ENCODE results near the gene FCN2.

The FCN2 gene

DNA sequence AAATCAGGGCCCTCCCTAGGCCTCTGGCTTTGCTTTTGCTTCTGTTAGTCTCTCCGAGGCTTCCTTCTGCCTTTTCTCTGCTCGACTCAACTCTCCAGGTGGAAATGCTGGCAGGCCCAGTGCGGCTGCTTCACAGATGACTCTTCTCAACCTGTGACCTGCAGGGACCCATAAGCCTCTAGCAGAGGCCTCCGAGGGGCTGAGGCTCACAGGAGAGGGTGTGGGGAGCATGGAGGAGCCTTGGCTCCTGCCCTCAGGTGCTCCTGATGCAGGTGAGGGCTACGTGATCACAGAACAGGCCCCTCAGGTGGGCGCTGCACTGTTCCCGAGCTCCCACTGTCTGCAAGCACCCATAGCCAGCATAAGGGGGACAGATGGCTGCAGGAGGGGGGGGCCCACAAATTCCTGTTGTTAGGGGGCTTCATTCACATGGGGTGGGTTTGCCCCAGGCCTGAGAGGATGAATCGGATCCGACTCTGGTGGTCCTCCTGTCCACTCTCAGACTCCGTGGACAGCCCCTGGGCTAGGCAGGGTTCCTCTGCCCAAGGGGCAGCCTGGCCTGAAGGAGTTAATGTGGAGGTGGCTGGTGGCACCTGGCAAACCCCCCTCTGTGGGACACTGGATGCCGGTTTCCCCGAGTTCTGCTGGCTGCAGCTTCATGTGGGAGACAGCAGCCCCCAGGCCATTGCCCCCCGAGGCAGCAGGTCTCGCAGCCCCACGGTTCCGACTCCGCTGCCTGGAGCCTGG lies 10.9 kb upstream of the FCN2 start:
- DNase-seq, result no peak

DNA sequence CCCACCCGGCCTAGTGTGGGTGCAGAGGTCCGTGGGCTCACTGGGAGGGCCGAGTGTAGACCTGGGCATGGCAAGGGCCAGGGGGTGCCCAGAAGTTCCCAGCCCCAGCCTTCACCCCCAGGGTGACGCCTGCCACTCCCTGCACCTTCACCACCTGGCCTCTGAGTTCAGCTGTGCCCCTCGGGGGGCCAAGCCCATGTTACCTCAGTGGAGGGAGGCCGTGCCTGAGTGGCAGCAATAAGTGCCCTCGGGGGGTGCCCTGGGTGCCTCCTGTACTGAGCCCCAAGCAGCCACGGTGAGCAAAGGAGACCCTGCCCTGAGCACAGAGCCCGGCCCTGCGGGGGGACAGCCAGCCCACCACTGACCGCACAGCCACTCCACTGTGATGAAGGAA lies 10.3 kb upstream of the FCN2 start:
- no peak for DNase-seq

DNA sequence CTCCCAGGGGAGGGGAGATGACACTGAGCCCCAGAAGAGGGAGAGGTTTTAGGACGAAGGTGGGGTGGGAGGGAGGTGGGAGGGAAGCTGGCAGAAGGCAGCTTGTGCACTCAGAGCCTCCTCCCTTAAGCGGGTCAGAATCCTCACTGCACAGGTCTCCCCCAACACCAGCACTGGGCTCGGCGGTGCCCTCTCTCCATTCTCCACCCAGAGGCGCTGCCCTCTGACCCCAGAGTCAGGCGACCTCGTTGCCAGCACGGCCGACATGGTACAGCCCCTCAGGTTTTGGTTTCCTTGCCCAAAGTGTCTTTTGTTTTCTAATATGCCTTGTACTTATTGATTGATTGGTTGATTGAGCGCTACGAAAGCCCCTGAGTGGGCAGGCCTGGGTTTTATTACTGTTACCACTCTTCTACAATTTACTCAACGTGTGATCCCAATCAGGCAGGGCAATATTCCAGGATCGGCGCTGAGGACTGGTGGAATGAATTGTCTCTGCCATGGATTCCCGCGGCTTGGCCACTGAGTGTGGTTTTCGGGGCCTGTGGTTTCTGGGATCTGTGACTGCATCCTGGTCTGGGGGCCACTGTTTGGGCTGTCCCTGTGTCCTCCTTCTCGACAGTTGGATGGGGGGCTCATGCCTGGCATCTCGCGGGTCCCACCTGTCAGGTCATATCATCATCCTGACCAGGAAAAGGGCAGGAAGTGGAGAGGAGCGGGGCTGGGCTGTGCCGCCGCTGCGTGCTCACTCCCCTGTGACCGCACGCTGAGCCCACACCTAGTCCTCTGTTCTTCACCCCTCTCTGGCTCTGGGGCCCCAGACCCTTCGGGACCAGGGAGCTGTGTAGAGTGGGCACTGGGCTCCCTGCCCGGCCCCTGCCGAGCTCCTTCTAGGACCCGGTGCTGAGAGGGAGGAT lies 9.6 kb upstream of the FCN2 start:
- no peak for DNase-seq

DNA sequence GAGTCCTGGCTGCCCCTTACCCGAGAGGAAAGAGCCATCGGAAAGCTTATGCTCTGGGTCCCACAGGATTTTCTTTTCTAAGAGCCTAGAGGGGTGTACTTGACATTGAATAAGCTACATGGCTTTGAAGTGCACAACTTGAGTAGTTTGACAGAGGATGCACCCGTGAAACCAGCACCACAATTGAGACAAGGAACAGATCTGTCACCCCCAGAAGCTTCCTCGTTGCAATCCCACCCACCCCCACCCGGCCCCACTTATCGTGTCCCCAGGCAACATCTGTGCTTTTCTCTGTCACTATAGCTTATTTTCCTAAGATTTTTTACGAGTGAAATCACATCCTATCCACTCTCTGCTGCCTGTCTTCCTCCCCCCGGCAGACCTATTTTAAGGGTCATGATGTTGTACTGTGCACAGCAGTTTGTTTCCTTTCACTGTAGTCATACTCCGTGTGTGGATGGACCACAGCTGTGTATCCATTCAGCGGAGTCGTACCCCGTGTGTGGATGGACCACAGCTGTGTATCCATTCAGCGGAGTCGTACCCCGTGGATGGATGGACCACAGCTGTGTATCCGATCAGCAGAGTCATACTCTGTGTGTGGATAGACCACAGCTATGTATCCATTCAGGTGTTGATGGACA lies 8.8 kb upstream of the FCN2 start:
- DNase-seq, result no peak

DNA sequence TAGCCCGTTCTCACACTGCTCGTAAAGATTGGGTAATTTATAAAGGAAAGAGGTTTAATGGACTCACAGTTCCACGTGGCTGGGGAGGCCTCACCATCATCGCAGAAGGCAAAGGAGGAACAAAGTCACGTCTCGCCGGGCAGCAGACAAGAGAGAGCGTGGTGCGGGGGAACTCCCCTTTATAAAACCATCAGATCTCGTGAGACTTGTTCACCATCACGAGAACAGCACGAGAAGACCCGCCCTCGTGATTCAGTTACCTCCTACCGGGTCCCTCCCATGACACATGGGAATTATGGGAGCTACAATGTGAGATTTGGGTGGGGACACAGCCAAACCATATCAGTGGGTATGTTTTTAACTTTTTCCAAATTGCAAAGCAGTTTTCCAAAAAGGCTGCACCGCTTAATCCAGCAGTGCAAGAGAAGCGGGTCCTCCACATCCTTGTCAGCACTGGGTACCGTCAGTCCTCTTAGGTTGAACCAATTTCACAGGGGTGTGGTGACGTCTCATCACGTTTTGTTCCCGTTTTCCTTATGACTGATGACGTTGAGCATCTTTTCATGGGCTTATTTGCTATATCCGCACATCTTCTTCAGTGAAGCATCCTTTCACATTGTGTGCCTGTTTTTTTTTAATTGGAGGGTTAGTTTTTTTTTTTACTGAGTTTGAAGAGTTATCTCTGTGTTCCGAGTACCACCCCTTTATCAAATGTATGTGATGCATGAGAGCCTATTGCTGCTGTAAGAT lies 8.0 kb upstream of the FCN2 start:
- no peak for DNase-seq

DNA sequence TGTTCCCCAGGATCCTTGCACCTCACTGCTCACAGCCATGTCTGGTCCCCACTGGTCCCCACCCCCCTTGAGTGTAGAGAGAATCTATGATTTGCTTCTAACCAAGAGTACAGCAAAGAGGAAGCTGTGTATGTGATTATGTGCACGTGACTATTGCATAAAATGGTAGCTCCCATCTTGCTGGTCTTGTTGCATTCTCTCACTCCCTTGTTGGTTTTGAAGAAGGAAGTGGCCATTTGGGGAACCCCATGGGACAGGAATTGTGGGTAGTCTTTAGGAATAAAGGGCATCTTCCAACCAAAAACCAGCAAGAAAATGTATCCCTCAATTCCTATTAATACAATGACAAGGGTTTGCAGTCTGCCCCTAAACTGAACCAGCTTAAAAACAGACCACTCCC lies 5.2 kb upstream of the FCN2 start:
- no peak for DNase-seq

DNA sequence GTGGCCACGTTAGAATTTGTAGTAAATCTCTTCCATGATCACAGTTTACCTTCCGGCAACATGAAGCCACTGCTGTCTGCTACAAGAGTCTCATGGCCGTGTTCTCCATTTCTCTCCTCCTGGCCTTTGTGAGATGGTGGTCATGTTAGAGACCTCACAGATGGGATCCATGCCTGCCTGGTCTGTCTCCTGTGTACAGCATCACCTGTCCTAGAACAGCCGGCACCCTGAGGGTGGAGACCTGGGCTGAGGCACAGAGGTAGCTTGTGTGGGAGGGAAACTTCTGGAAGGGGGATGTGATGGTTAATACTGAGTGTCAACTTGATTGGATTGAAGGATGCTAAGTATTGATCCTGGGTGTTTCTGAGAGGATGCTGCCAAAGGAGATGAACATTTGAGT lies 3.1 kb upstream of the FCN2 start:
- DNase-seq, result no peak

DNA sequence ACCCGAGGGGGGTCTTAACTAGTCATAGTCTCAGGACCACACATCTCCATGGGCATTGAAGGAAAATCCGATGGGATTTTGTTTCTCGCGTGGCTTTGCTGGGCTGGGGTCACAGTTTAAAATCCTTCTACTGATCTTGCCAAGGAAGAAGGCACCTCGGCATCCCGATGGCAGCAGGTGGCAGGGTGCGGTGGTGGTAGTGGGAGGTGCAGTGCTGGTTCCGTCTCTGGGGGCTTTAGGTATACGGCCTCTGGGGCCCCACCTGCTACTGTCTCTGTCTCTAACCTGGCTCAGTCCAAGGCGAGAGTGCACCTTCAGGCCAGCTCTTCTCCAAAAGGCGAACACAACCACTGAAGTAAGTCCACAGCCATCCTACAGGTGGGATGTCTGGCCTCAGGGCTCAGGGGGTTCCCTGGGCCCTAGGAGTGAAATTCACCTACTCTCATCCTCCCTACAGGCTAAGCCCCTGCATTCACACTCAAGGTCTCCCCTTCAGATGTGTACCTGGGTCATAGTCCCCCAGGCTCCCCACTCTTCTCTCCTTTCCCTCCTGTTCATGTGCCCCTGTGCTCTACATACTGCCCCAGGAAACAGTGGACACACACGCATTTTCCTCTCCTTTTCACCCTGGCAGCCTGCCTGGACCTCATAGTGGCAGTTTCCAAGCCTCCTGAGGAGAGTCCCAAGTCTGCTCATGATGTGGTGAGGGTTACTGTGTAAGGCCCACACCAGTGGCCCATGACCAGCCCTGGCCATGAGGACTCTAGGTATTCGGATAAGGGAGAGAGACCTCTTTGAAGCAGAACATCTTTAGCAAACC lies 736 bp upstream of the FCN2 start:
- no peak for DNase-seq

DNA sequence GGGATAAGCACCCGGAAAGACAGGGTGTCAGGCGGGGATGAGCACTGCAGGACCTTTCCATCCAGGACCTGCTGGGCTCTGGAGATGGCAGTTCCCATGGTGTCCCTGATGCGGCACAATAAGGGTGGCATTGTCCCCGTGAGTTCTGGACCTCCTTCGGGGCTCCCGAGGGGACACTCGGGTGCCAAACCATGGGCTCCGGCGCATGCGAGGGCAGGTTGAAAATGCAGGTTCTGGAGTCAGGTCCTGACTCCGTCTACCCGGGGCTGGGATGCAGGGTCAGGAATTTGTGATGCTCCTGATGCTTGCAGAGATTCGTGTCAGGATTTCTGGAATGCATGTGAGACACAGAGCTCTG lies 682 bp downstream of the FCN2 start:
- DNase-seq, result no peak

DNA sequence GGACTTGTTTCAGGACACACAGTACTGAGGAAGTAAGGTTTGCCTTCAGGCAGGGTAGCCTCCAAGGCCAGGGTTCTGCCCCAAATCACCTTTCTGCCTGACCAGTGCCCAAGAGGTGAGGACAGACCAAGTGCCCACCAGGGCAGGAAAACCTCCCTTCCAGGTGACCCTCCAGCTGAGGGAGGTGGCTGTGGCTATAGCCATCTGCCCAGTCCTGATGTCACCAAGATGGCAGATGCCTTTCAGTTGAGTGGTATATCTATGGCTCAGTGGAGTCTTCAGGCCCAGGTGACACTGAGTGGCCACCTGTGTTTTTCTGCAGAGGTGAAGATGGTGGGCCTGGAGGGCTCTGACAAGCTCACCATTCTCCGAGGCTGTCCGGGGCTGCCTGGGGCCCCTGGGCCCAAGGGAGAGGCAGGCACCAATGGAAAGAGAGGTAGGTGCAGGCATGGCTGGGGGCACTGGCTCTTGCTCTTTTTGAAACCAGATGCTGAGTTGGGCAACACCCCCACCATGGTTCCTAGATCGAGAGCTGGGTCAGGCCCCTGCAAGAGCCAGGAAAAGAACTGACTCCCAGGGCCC lies 1.7 kb downstream of the FCN2 start:
- no peak for DNase-seq

DNA sequence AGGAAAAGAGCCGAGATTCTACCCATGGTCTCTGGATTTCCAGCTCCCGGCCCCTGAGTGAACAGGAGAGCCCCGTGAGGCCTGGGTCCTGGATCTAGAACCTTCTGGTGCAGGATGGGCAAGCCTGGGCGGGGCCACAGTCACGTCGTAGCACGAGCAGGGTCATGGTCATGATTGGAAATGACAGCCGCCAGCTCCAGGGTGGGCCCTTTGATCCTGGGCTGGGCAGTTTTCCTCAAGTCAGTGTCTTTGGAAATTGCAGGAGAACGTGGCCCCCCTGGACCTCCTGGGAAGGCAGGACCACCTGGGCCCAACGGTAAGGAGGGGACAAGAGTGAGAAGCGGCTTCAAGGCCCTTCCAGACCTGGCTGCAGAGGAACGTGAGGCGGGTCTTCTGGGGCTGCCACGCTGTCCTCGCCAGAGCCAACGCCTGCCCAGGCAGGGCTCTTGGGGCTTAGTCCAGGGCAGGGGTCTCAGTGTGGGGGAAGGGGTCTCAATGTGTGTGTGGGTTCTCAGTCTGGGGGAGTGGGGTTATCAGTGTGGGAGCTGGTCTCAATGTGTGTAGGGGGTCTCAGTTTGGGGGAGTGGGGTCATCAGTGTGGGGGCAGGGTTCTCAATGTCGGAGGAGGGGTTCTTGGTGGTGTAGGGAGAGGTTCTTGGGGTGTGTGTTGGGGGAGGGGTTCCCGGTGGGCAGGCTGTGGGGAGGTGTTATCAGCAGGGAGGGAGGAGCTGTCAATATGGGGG lies 2.6 kb downstream of the FCN2 start:
- DNase-seq, result no peak

DNA sequence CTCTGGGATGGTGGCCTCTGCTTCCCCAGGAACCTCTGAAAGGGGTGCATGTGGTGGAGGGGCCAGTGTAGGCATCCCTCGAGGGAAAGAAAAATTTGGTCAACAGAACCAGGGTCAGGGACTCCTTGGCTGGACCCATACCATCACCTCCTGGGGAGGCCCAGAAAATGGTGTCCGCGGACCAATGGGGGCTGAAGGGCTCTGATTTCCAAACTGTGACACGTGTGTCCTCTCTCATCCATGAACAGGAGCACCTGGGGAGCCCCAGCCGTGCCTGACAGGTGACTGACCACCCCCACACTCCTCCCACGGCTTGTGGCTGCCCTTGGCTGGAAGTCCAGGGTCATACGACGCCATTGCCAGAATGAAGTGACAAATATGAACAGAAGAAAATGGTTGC lies 3.9 kb downstream of the FCN2 start:
- DNase-seq, result no peak

DNA sequence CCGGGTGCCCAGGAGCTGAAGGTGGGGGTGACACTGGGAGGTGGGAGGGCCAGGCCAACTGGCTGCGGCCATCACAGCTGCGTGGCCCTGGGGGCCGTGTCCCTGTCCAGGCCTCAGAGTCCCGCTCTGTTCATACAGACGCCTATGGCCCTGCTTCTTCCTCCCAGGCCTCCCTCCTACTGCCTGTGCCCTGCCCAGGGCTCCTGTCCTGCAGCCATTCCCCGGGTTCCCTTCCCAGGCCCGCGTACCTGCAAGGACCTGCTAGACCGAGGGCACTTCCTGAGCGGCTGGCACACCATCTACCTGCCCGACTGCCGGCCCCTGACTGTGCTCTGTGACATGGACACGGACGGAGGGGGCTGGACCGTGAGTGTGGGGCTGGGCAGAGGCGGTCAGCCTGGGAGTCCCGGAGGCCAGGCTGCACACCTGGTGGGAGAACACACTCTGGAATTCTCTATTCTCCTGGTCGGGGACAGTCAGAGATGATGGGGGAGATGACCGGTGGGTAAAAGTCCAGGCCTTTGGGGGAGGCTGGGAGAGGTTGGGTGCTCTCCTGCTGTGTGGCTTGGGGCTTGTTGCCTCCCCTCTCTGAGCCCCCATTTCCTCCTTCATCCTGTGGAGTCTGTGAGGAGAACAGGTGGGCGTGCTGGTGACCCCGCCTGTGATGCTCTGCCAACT lies 4.5 kb downstream of the FCN2 start:
- no peak for DNase-seq

DNA sequence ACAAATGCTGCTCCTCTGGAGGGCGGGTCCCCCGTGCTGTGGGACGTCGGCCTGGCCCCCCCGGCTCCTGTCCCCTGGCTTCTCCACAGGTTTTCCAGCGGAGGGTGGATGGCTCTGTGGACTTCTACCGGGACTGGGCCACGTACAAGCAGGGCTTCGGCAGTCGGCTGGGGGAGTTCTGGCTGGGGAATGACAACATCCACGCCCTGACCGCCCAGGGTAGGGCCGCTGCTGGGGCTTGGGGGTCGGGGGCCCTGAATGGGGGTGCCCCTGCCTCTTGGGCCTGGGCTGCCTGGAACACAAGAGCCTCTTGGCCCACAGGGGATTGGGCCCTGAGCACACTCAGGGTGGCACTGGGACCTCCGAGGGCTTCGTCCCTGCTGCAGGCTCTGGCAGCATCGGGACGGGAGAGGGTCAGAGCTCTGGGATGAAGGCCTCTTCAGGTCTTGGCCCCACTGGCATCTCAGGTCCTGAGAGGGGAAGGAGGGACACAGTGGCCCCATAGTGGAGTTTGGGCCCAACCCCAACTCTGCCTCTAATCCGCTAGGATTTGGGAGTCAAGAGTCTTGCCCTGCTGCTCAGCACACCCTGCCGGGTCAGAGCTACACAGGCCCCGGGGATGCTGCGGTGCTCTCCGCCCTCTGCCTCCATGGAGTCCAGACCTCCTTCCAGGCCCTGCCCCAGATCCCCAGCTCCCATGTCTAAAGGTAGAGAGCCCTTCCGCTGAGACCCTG lies 5.2 kb downstream of the FCN2 start:
- DNase-seq, result no peak

DNA sequence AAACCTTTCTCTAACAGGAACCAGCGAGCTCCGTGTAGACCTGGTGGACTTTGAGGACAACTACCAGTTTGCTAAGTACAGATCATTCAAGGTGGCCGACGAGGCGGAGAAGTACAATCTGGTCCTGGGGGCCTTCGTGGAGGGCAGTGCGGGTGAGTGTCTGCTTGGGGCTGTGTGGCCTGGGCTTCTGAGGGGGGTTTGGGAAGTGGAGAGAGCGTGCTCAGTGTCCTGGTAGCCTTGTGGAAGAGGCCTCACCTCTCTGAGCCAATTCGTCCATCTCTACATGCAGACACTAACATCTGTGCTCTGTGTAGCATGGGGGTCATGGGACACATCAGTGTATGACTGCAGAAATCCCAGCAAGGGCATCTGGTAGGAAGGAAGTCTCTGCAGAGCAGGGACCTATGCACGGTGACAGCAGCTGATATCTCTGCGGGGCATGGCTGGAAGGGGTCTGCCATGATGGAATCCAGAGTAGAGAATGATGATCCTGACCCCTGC lies 5.9 kb downstream of the FCN2 start:
- DNase-seq, result no peak

DNA sequence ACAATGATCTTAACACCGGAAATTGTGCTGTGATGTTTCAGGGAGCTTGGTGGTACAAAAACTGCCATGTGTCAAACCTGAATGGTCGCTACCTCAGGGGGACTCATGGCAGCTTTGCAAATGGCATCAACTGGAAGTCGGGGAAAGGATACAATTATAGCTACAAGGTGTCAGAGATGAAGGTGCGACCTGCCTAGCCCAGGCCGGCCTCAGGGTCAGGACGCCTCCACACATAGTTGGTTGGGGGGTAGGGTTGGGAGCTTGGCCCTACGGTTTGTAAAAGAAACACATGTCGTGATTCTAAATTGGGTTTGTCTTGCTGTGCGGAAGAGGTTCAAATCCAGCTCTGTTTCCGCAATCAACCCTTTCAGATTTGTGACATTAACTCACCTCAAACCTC lies 6.6 kb downstream of the FCN2 start:
- DNase-seq, result no peak

DNA sequence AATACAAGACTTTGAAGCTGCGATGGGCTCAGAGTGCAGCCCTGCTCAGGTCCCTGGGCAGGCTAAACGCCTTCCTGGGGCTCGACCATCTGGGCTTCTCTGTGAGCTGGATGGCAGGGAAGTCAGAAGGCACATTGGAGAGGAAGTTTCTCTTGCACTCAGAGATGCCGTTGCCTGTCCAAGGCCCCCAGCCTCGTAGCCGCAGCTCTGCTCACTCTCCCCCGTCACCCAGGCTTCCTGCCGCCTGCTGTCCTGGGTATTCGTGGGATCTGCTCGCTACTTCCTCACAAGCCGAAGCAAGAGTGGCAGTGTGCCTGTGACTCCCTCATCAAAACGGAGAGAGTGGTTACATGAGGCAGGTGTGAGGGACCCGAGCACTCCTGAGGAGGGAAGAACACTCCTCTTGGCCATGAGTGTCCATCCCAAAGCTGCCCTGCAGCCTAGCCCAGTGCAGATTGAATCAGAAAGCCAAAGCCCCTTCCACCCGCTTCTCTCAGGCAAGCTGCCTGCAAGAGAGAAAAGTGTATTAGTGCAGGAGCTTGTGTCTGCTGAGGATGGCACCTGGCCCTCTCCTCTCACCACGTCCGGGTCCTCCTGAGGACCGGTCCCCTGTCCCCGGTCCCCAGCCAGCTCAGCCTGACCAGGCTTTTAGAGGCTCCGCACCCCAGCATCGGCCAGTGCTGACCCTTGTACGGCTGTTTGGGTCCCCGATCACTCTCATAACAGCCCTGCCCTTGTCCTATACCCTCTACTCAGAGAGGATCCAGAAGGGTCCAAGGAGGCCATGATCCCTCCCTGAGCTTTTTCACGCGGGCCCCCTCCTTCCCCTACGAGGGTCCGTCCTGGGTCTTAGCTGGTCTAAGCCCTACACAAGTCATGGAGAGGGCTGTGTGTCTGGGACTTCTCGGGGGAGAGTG lies 7.3 kb downstream of the FCN2 start:
- DNase-seq, result peak in 1 of 2 experiments; percentile 22

DNA sequence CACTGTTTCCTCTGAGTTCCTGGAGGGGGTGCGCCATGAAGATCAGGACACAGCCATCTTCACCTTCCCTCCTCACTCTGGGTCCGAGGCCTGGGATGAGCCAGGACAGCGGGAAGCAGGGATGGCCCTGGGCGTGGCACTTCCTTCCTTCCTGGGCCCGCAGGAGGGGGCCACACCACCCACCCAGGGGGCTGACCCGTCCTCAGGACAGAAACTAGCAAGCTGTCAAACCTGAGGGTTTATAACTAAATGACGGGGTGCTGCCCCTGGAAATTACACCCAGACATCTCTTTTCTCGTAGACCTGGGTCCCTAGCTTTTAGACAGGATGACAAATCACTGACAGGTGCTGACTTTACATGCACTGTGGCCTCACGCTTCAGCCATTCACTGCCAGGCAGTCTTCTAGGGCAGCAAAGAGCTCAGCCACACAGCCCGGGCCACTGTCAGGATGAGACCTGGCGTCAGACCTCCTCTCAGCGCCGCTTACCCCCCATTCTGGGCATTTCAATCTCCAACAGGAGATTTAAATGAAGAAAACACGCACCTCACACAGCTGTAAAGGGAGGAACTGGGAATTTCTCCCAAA lies 8.1 kb downstream of the FCN2 start:
- DNase-seq, result peak in 1 of 2 experiments; percentile 30
